Omental fat pad (tissue), 4 donors: ENCODE results near the gene SERPINI1. TPM values are rescaled to one million over a fixed set of nuclear protein-coding genes. Genes with fewer than 3 reads are reported as not detected.

Source experiments
- ATAC-seq: fragments of 150-250 bp; one replicate; pipeline ENCODE4 v1.9.1; 2016; ENCODE audit warnings: mild to moderate bottlenecking, moderate library complexity; ENCODE audit not compliant: low FRiP score
- DNase-seq: peaks from one replicate; pipeline ENCODE4 v3.0.0-alpha.2; 2019; ENCODE audit warnings: low spot score
- CTCF ChIP-seq, 3 donors: fragments of 450-650 bp; IDR thresholded peaks; one replicate each; pipeline ENCODE4 v1.5.1; 2016 to 2017; ENCODE audit warnings: antibody characterized with exemption in 3 of 3, mild to moderate bottlenecking in 3 of 3, moderate library complexity in 2 of 3
- total RNA-seq, 4 donors: library from RNA; depleted of rRNA; stranded (reverse); fragments of >200 nt; gene quantifications; one replicate each; pipeline ENCODE4 v1.1.0, GENCODE V29; 2016

SERPINI1 gene
- total RNA-seq, 4 donors from 2014 or later, result 2.2 to 7.1 (median 4.5) TPM

GRCh38 chr3:167754049-167754448 is 18.5 kb downstream of the SERPINI1 start:
- ATAC-seq (no peak), DNase-seq (no peak)
- TF ChIP-seq CTCF (IDR thresholded peaks at IDR 0.05), result no peak

GRCh38 chr3:167761302-167761701 is 25.8 kb downstream of the SERPINI1 start:
- DNase-seq (no peak), ATAC-seq (no peak)
- no peak for TF ChIP-seq CTCF (IDR thresholded peaks at IDR 0.05)

GRCh38 chr3:167762296-167762695 is 26.8 kb downstream of the SERPINI1 start:
- no peak for ATAC-seq
- TF ChIP-seq CTCF (IDR thresholded peaks at IDR 0.05), result no peak
- no peak for DNase-seq

- ATAC-seq (no peak), DNase-seq (no peak)
- no peak for TF ChIP-seq CTCF (IDR thresholded peaks at IDR 0.05)
Observed at GRCh38 chr3:167772992-167773391, 37.5 kb downstream of the SERPINI1 start.

- ATAC-seq (no peak), DNase-seq (no peak)
- TF ChIP-seq CTCF (IDR thresholded peaks at IDR 0.05), result no peak
Observed at GRCh38 chr3:167773584-167773983, 38.1 kb downstream of the SERPINI1 start.

GRCh38 chr3:167776066-167776685 is 40.7 kb downstream of the SERPINI1 start:
- ATAC-seq (no peak), DNase-seq (no peak)
- TF ChIP-seq CTCF (IDR thresholded peaks at IDR 0.05), result no peak

GRCh38 chr3:167777356-167777755 is 41.8 kb downstream of the SERPINI1 start:
- DNase-seq, result no peak
- TF ChIP-seq CTCF (IDR thresholded peaks at IDR 0.05), result no peak

More at GRCh38 chr3:167777356-167777755, 41.8 kb downstream of the SERPINI1 start:
- ATAC-seq, result no peak
